ENCODE data around the gene WTAP. TPM values are rescaled to one million over a fixed set of nuclear protein-coding genes. Genes with fewer than 3 reads are reported as not detected.

WTAP gene
- total and polyA plus RNA-seq, 2 of the 8 experiments (the other 6 are each of a cell fraction or from before 2014, with no cell fraction given) = 32.6 to 120 TPM

GRCh38 chr6:159691133-159691962 lies 36.0 kb upstream of the WTAP start:
- POLR2A ChIA-PET (ENCODE audit: partially characterized antibody) = interaction anchor here (0.9 to 4.5 kb wide), 13 partner anchors 11 to 522 kb away, joined by 3 to 32 read pairs (median 5); partner anchors contain the start of genes ACAT2, FNDC1, MRPL18 and TCP1
- H3K14ac ChIP-seq (ENCODE audit: insufficient read length) = no peak overlapping the region

More at GRCh38 chr6:159691133-159691962, 36.0 kb upstream of the WTAP start:
- peaks cover 14% of the 10 kb centered on the region for H3K23me2 ChIP-seq (ENCODE audit: low read depth, low read length)
- DNase-seq (ENCODE audit: low read depth in 1 of 2, low spot score in 2 of 2) = no peak
- H2BK120ac ChIP-seq (replicated peaks; ENCODE audit: low read depth, low read length) = no peak overlapping the region
- peak overlapping the region; percentile 51 to 99 (median 88); a peak in 7 of 8 replicates for H3K4me3 ChIP-seq (ENCODE audit: extremely low read depth in 1 of 4, insufficient read depth in 2 of 4, low read depth in 3 of 4, low read length in 4 of 4)
- H2BK12ac ChIP-seq (ENCODE audit: low read depth, low read length) = no peak overlapping the region
- H3K56ac ChIP-seq (replicated peaks; ENCODE audit: insufficient read length, low read depth, low read length) = no peak overlapping the region
- H2BK5ac ChIP-seq (ENCODE audit: low read depth, low read length) = no peak overlapping the region
- 0 out of 2 replicates have a peak overlapping the region, but pooled peaks have one; percentile 18 for H2BK15ac ChIP-seq (ENCODE audit: low read length)
- no peak overlapping the region for H3K27ac ChIP-seq (ENCODE audit: low read depth, low read length)
- H2AFZ ChIP-seq (ENCODE audit: low read length) = no peak overlapping the region
- no peak overlapping the region for H3K4ac ChIP-seq (replicated peaks; ENCODE audit: insufficient read length, low read depth, low read length)
- peak overlapping the region; percentile 39; the same call in 1 of the 2 replicates for H2AK5ac ChIP-seq (ENCODE audit: low read depth, low read length)
- H3K9me3 ChIP-seq (ENCODE audit: insufficient read depth in 2 of 2, low read depth in 1 of 2, low read length in 1 of 2) = no peaks in the 10 kb centered on the region
- H2BK20ac ChIP-seq (ENCODE audit: low read length) = no peak overlapping the region
- peaks cover 5% of the 10 kb centered on the region for H3K79me1 ChIP-seq (ENCODE audit: low read depth, low read length)
- TF ChIP-seq KDM4A (IDR thresholded peaks at IDR 0.05; ENCODE audit: low read depth, low read length, severe bottlenecking) (no peak), RAD21 (IDR thresholded peaks at IDR 0.05 in 1 of 2, conservative IDR thresholded peaks at IDR 0.05 in 1 of 2; ENCODE audit: low read depth in 2 of 2, low read length in 2 of 2) (peak; percentile 49 to 56), JUN (IDR thresholded peaks at IDR 0.05; ENCODE audit: low read depth, low read length) (no peak)
- TF ChIP-seq, protein P1, sequence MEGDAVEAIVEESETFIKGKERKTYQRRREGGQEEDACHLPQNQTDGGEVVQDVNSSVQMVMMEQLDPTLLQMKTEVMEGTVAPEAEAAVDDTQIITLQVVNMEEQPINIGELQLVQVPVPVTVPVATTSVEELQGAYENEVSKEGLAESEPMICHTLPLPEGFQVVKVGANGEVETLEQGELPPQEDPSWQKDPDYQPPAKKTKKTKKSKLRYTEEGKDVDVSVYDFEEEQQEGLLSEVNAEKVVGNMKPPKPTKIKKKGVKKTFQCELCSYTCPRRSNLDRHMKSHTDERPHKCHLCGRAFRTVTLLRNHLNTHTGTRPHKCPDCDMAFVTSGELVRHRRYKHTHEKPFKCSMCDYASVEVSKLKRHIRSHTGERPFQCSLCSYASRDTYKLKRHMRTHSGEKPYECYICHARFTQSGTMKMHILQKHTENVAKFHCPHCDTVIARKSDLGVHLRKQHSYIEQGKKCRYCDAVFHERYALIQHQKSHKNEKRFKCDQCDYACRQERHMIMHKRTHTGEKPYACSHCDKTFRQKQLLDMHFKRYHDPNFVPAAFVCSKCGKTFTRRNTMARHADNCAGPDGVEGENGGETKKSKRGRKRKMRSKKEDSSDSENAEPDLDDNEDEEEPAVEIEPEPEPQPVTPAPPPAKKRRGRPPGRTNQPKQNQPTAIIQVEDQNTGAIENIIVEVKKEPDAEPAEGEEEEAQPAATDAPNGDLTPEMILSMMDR (IDR thresholded peaks at IDR 0.05; ENCODE audit: control extremely low read depth in 1 of 3, insufficient read depth in 1 of 3, low read depth in 1 of 3, low read length in 3 of 3) = peak in 2 of 3 experiments; percentile 14 to 39; a peak in 2 of 4 replicates
- no peak overlapping the region for H3K23ac ChIP-seq (ENCODE audit: insufficient read length)
- WGBS, 2 experiments (ENCODE audit: extremely low coverage in 1 of 2, insufficient coverage in 1 of 2, insufficient read length in 1 of 2, insufficient replicate concordance in 2 of 2, low coverage in 1 of 2, low lambda C conversion rate in 2 of 2, missing lambda C conversion rate in 1 of 2) = 77% methylated on average over 11 of the region's 11 CpGs; no CpG with 5 or more reads in 1 of the 2 experiments
- no peak overlapping the region for H3K9ac ChIP-seq (replicated peaks in 1 of 4; ENCODE audit: extremely low read depth in 1 of 4, low read depth in 3 of 4, low read length in 3 of 4)
- no peak for FAIRE-seq
- H4K5ac ChIP-seq (ENCODE audit: insufficient read length, low read depth, low read length) = no peak overlapping the region
- no peak overlapping the region for H4K8ac ChIP-seq (ENCODE audit: extremely low read depth, insufficient read depth, low read length)
- no peaks in the 10 kb centered on the region for H3K27me3 ChIP-seq (replicated peaks in 1 of 4; ENCODE audit: control insufficient read depth in 3 of 4, extremely low read depth in 1 of 4, insufficient read depth in 3 of 4, low read length in 3 of 4)
- H4K91ac ChIP-seq (replicated peaks; ENCODE audit: insufficient read length, low read length) = no peak overlapping the region
- peaks cover 0 to 12% (median 5%) of the 10 kb centered on the region in 4 experiments; a peak in 3 of 8 replicates for H3K36me3 ChIP-seq (ENCODE audit: control insufficient read depth in 2 of 4, insufficient read depth in 4 of 4, low read length in 3 of 4)
- H3K4me1 ChIP-seq (replicated peaks in 1 of 4; ENCODE audit: control insufficient read depth in 3 of 4, insufficient read depth in 4 of 4, low read length in 3 of 4) = peaks cover 3 to 15% (median 8%) of the 10 kb centered on the region in 4 experiments
- peak overlapping the region; percentile 90 to 96 for H3K4me2 ChIP-seq (ENCODE audit: insufficient read depth in 1 of 2, low read depth in 2 of 2, low read length in 2 of 2)
- H3K18ac ChIP-seq (ENCODE audit: extremely low read depth, low read length) = no peak overlapping the region
- peaks cover 4 to 12% of the 10 kb centered on the region in 2 experiments for H4K20me1 ChIP-seq (replicated peaks in 1 of 2; ENCODE audit: control insufficient read depth in 1 of 2, insufficient read depth in 2 of 2, low read length in 2 of 2)
- peaks cover 3 to 33% of the 10 kb centered on the region in 2 experiments; a peak in 3 of 4 replicates for H3K79me2 ChIP-seq (ENCODE audit: control insufficient read depth in 1 of 2, insufficient read depth in 2 of 2, low read length in 2 of 2)
- CTCF ChIA-PET (ENCODE audit: partially characterized antibody) = interaction anchor here (0.9 to 2.1 kb wide), 13 partner anchors 8 to 522 kb away, joined by 3 to 7 read pairs (median 4); partner anchors contain the start of gene FNDC1
